ELR (cell line): ENCODE data around the gene RCBTB2.
"Not testable (repeated sequence)": the region's sequence is repeated elsewhere in the genome, so short reads cannot be mapped to it uniquely, and the experiment has no call there.

Source experiments
- DNase-seq: peaks from one replicate; pipeline ENCODE4 v3.0.0-alpha.2; 2015; ENCODE audit warnings: low read depth

RCBTB2 gene

GRCh38 chr13:48532506-48533499 is at the start of gene RCBTB2:
TSS of gene RCBTB2 (minus strand) at chr13:48533080. CDS start at chr13:48521939, 11,141 bp downstream.
- peak; percentile 97 for DNase-seq

- no peak for DNase-seq
Measured at GRCh38 chr13:48582084-48582483, 49.2 kb upstream of the RCBTB2 start.

GRCh38 chr13:48580896-48581295 is 48.0 kb upstream of the RCBTB2 start:
- DNase-seq: no peak

- DNase-seq: peak; percentile 79
Measured at GRCh38 chr13:48580185-48580803, 47.4 kb upstream of the RCBTB2 start.

- not testable (repeated sequence) for DNase-seq
Measured at GRCh38 chr13:48579919-48580180, 47.0 kb upstream of the RCBTB2 start.

DNA sequence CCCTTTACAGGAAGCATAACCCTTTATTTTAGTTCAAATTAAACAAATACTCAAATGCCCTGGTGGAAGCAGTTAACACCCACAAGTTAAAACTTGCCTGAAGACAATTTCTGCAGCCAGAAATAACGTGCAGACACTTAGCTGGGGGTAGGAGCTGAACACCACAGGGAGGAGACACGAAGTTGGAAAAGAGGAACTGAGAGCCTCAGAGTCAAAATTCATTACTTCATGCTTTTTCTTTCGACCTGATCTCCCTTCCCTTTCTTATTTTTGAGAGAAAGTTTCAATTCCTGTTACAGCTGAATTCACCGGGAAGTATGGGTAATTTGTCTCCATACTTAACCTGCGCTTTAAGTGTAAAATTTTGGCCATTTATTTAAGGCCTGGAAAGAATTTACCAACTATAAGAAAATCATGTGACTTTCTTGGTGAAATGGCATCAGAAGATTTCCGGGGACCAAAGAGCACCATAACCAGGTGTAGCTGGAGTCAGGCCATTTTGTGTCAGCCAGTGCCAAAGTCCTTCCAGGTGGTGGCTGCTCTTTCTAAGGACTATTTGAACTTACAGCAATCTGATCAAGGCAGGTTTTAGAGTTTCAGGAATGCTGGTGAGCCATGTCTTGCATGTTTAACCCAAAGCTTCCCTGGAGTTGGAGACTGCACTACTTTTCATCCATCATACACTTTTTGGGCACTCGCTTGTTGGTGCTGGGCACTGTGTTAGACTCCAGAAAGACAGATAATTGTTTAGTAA is 46.5 kb upstream of the RCBTB2 start:
- DNase-seq: no peak

DNA sequence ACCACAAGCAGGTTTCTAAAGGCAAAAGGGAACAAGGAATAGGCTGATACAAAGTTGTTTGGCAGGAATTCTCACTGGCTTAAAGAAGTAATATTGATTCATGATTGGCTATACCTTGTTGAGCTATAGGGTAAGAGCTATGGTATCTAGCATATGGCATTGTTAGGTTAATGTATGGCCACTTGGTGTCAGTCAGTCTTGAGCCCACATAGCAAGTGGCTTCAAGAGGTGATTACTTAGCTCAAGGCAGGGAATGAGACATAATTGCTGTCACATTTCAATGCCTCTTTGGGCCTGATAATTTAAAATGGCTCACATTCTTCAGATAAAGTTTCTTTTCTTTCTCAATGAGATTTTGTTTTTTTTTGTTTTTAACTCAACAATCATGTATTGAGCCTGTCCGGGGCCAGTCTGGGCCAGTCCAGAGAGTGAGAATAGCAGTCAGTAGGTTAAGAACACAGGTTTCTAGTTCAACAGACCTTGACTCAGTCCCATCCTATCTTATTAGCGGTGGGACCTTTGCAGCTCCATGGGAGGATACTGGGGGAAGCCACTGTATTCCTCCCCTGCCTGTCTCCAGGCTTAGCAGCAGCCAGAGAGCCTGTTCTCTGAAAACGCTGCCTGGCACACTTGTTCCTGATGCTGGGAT is 45.8 kb upstream of the RCBTB2 start:
- DNase-seq: no peak

DNA sequence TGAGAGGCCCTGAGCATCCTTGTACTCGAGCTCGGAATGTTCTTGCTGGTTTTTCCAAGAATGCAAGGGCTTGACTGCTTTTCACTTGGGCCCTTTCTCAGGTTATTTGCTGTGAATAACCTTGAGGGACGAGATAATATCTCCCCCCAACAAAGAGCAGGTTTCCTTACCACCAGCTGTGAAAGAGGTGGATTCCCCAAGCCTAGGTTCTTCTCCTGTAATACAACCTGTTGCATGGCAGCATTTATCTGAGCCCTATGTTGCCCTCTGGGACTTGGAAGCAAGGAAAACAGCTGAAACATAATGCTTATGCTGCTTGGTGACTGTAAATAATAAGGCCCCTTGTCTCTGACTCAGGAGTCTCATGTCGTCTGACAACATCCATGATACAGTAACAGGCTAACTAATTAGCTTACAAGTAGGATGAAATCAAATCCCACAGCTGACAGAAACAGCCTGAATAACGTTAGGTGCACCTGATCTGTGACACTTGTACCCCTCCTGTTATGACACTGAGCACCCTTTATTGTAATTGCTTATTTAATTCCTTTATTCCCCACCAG is 43.6 kb upstream of the RCBTB2 start:
- DNase-seq: no peak

GRCh38 chr13:48575031-48575430 is 42.2 kb upstream of the RCBTB2 start:
- no peak for DNase-seq

GRCh38 chr13:48574041-48574796 is 41.3 kb upstream of the RCBTB2 start:
- DNase-seq: no peak

- DNase-seq: no peak
Measured at GRCh38 chr13:48573213-48574007, 40.5 kb upstream of the RCBTB2 start.

DNA sequence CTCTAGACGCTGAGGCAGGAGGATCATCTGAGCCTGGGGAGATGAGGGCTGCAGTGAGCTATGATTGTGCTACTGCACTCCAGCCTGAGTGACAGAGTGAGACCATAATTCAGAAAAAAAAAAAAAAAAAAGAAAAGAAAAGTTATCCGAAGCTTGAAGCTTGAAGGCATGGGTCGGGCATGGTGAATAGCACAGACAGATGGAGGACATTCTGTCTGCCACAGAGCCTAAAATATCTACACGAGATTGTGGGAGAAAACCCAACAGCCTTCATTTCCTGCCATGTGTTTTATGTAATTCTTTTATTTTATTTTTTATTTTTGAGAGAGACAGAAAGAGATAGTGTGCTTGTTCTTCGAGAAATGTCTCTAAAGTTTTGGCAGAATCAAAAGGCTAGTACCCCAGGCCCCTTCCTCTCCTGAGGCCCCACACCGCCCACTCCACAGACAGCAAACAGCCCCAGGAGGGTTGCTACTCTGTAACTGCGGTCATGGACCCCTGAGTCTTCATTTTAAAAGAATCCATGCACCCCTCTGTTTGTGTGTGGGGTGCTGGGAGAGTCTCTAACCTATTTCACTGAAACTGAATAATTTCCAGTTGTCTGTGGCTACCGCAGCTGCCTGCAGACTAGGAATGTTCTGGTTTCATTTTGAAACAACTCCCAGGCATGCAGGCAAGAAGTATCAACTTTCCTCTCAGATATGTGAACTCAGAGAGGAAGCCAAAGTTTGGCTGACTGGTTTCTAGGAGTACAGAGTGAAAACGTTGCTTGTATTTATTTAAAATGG is 38.4 kb upstream of the RCBTB2 start:
- peak; percentile 39 for DNase-seq

DNA sequence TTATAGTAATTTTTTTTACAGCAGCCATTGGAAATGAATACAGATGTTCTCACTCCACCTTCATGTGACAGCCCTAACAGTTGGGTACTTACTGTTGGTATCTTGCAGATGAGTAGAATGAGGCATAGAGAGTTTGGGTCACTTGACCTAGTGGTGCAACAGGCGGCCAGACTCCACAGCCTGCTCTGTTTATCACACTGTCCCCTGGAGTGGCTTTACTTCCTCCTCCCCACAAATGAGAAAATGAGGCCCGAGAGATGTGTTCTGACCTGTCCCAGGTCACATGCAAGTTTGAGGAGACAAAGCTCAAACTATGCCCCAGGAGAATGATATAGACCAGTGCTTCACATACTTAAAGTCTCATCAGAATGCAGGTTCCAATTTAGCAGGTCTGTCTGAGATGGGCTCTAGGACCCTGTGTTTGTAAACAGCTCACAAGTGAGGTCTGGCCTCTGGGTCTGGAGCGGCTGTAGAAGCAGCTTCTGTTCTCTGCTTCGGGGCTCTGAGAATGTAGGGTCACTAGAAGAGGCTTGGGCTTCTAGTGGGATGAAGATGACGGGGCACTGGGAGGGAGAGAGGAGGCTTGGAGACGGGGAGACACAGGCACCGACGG is 37.4 kb upstream of the RCBTB2 start:
- DNase-seq: no peak

GRCh38 chr13:48569104-48569666 is 36.3 kb upstream of the RCBTB2 start:
- no peak for DNase-seq

- DNase-seq: no peak
Measured at GRCh38 chr13:48568370-48569103, 35.7 kb upstream of the RCBTB2 start.

DNA sequence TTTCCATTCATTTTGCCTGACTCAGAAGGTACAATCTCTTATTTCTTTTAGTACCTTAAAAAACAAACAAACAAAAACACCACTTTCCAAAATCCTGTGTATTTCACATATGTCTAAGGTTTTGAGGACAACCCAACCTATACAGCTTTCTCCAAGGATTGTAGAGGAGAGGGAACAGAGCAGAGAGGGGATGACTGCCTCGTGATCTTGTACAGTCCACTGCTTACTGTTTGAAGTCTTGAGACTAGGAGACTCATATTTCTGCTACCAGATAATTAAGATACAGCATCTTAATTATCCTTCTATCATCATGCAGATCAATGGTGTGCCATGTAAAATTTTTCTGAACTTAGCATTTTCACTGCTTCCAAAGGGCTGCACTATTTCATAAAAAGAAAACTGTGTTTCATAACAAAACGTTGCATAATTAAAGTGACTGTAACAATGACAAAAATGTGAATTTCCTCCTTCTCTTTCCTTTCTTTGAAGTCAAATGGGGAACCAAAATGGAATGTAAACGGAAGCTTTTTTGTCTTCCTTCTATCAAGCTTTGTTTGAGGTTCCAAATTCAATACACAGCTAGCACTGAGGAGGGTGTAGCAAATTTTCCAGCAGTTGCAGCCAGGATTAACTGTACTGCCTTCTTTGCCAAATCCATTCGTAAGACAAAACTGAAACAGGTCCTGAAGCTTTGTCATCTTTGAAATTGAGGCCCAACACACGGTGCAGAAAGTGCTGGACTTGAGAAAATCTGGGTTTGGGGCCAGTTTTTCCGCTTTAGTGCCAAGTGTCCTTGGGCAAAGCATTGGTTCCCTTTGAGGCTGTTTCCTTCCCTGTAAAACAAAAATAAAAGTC is 34.9 kb upstream of the RCBTB2 start:
- DNase-seq: no peak

DNA sequence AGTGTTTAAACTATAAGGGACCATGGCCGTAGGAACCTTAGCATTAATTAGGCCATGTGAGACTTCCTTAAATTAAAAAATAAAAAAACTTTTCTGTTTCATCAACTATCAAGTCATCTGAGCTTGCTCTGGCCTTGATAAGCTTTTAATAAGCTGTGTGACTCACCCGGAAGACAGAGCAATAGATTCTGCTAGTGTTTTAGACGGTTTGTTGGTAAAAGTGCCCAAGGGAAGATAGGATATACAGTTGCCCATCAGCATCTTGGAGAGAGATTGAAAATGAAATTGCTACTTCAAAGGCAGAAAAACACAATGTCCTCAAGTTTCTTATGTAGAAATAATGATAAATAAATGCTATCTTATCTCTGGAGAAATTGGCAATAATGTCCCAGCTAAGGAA is 31.2 kb upstream of the RCBTB2 start:
- peak; percentile 49 for DNase-seq
